ENCODE results near the gene INTS14. TPM values are rescaled to one million over a fixed set of nuclear protein-coding genes. Genes with fewer than 3 reads are reported as not detected.

Gene INTS14
- total and polyA plus RNA-seq, 2 of the 8 experiments (the other 6 are each of a cell fraction or from before 2014, with no cell fraction given), result 33.1 to 33.7 TPM

- no peak for TF ChIP-seq CHD7 (IDR thresholded peaks at IDR 0.05; ENCODE audit: insufficient replicate concordance, low read length)
- TF ChIP-seq JUND (IDR thresholded peaks at IDR 0.05; ENCODE audit: low read length), result no peak
- TF ChIP-seq KDM4A (IDR thresholded peaks at IDR 0.05; ENCODE audit: low read depth, low read length, severe bottlenecking), result no peak
- TF ChIP-seq TAF1 (IDR thresholded peaks at IDR 0.05; ENCODE audit: low read depth, low read length), result no peak
- TF ChIP-seq RXRA (IDR thresholded peaks at IDR 0.05; ENCODE audit: insufficient read depth, low read depth, low read length), result no peak
- TF ChIP-seq SP1 (IDR thresholded peaks at IDR 0.05; ENCODE audit: low read depth, low read length), result no peak
- no peak for TF ChIP-seq KDM1A (IDR thresholded peaks at IDR 0.05; ENCODE audit: borderline replicate concordance, low read length)
- TF ChIP-seq RNF2 (IDR thresholded peaks at IDR 0.05; ENCODE audit: borderline replicate concordance, low read depth, low read length, missing control alignments, poor library complexity, severe bottlenecking), result no peak
Observed at GRCh38 chr15:65541231-65541820, 69.6 kb downstream of the INTS14 start (continued).
